Placental epithelial cell (primary cell): ENCODE results near the gene SMARCC2. TPM values are rescaled to one million over a fixed set of nuclear protein-coding genes. Genes with fewer than 3 reads are reported as not detected.

Experiments
- total RNA-seq: library from RNA; depleted of rRNA; stranded (reverse); fragments of >200 nt; gene quantifications from 2 replicates; pipeline ENCODE4 v1.2.3, GENCODE V29; 2012

Gene SMARCC2
- total RNA-seq = 43.6 and 75.4 TPM in 2 replicates

DNA sequence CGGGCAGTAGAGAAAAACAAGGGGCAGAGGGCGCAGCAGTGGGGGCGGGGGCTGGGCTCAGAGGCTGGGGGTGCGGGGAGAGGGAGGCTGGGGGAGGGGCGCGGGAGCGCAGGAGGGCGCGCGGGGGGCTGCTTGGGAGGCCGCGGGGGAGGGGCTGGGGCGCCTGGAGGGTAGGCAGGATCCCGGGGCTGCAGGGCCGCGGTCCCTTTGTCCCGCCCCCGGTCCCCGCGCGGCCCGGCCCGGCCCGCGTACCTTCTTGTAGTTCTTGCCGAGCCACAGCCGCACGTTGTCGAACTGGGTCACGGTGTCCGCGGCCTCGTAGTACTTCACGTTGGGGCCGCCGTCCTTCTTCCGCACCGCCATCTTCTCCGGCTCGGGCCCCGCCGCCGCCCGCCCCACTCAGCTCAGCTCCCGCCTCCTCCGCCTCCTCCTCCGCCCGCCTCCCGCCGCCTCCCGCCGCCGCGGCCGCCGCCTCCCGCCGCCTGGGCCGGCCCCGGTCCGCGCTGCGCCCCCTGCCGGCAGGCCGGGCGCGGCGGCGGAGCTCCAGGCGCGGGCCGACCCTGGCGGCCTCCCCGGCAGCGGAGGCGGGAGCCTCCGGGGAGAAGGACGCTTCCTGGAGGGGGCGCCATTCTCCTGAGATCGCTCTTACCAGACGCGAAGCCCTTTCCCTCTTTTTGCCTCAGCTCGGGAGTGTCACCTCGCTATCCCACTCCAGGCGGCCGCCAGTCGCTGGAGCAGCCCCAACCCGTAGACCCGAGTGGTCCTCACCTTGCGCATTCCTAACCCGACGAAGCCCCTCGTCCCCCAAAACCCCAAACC, at the start of gene SMARCC2:
TSS of gene SMARCC2 (minus strand) at position 385 of the 819 bp plus-strand sequence. CDS start at position 363, 22 bp downstream.

GRCh38 chr12:56229916-56230431, 40.7 kb upstream of the SMARCC2 start, which contains the start of gene SLC39A5:
Gene SLC39A5, plus strand, starts transcription at chr12:56230051. Its CDS starts 1,224 bp downstream, at chr12:56231275.

DNA sequence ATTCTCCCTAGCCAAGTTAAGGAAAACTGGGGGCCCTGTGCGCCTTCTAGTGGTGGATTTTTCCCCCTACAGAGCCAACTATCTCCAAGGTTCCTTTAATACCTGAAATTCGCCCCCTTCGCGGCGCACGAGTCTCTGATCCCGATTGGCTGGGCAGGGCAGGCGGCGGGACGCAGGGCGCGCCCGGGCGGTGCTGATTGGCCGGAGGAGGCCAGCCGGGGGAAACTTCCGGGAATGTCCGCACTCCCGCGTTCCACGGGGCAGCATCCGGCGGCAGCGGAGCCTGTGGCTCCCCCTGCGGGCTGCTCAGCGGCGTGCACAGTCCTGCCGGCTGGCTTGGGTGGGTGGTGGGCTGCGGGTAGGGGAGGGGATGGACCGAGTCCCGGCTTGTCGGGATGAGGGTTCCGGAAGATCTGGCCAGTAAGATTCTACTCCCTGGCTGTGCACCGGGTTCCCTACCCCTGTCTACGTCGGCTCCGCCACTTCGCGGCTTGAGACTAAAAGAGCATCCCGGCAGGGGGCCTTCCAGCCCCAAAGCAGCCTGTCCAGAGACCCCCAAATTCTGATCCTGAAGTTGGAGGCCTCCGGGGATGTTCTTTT, 34.9 kb upstream of the SMARCC2 start, which contains the start of gene NABP2:
TSS of gene NABP2 (plus strand) at position 241 of the 600 bp plus-strand sequence. CDS start 515 bp downstream, outside the sequence.

DNA sequence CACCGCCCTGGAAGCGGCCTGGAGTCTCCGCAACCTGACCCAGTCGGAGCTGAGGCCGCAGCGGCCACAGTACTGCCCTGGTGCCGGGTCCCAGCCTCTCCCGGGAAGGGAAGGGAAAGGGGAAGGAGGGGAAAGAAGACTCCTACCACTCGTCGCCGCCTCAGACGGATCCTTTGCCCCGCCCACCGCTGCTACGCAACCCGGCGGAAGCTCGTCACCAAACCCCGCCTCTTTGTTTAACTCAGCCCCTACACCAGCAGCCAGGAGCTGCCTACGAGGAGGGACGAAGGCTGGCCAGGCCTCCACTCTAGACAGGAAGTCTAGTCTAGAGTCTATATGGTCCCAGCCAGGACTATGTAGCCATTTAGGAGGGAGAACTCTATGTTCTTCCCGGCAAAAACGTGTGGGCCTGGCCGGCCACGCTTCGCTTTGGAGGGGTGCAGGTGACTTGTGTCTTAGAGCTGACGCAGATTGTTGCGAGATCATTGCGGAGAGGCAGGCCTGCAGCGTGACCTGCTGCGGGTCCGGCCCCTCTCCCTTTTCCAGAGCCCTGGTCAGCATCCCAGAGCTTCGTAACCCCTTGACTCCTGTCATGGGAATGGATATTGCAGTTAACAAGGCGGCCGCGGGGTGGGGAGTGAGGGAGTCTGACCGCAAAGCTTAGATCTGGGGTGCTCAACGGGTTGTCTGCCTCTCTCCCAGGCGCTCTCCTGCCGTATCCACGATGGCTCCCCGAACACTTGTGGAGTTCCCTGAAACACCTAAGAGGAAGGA, 32.7 kb upstream of the SMARCC2 start, which contains the start of gene RNF41:
TSS of gene RNF41 (minus strand) at position 166 of the 774 bp plus-strand sequence. CDS start 7,875 bp downstream, outside the sequence.

GRCh38 chr12:56158029-56158925, 31.0 kb downstream of the SMARCC2 start, which contains the start of gene MYL6:
Gene MYL6, plus strand, starts transcription at chr12:56158359. Its CDS starts 43 bp downstream, at chr12:56158402.

GRCh38 chr12:56152132-56152755, 37.0 kb downstream of the SMARCC2 start, which contains the start of gene MYL6B:
Gene MYL6B, plus strand, starts transcription at chr12:56152587. Its CDS starts 1,332 bp downstream, at chr12:56153919.

GRCh38 chr12:56127888-56128669, 61.2 kb downstream of the SMARCC2 start, which contains the start of gene ESYT1:
Gene ESYT1, plus strand, starts transcription at chr12:56128267. Its CDS starts 53 bp downstream, at chr12:56128320.

DNA sequence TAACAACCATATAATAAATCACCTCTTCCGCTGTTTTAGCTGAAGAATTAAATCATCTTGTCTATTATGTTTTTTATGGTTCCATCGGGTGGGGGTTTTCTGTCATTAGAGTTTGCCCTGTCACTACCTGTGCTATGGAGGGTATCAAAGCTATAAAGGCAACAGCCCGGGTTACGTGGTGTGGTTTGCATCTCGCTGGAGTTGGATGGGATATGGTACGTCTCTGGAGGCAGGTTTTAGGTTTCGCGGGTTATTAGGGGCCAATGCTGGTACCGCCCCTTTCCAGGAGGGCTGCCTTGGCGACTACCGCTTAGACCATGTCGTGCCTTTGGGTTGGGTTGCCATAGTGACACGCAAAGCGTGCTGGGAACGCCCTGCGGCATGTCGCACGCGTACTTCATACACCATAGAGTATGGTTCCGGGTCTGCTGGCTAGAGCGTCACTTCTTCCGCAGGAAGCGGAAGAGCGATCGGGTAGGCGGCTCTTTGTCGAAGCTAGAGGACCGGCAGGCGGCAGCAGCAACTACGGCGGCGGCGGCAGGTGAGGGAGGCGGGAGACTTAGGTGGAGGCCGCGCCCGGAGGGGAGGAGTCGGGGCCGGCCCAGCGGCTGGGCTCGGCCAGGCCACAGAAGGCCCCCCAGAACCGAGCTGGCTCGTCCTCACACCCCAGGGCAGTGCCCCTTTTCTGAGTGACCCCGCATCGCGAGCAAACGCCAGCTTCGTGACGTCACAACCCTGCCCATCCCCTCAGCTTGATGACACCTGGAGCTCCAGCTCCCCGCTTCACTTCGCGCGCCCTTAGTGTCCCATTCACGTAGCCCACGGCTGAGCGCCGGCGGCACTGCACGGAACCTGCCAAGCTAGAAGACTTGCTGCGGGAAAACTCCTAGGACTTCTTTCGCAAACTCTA, 71.2 kb downstream of the SMARCC2 start, which contains the start of gene ZC3H10:
TSS of gene ZC3H10 (plus strand) at position 489 of the 910 bp plus-strand sequence. CDS start 2,297 bp downstream, outside the sequence.

GRCh38 chr12:56116267-56117081, 72.8 kb downstream of the SMARCC2 start, which contains the start of gene RPL41:
Gene RPL41, plus strand, starts transcription at chr12:56116633.

Other genes starting within 250 kb of the SMARCC2 start
- 2.1 and 7.1 TPM in 2 replicates for gene PMEL, start 223.4 kb downstream of the SMARCC2 start, total RNA-seq
- 50.5 and 62.8 TPM in 2 replicates for gene CDK2, start 222.7 kb downstream of the SMARCC2 start, total RNA-seq
- gene RAB5B, start 215.4 kb downstream of the SMARCC2 start, total RNA-seq = 87.6 and 122 TPM in 2 replicates
- gene SUOX, start 192.2 kb downstream of the SMARCC2 start, total RNA-seq = 17.7 and 21.8 TPM in 2 replicates
- 0.79 and 2.1 TPM in 2 replicates for gene IKZF4, start 168.4 kb downstream of the SMARCC2 start, total RNA-seq
- 265 and 520 TPM in 2 replicates for gene RPS26, start 147.6 kb downstream of the SMARCC2 start, total RNA-seq
- 51.7 and 74.6 TPM in 2 replicates for gene ERBB3, start 109.3 kb downstream of the SMARCC2 start, total RNA-seq
- 96.2 and 117 TPM in 2 replicates for gene PA2G4, start 84.9 kb downstream of the SMARCC2 start, total RNA-seq
- 1,239 and 5,034 TPM in 2 replicates for gene RPL41, start 72.8 kb downstream of the SMARCC2 start, total RNA-seq
- gene ZC3H10, start 71.2 kb downstream of the SMARCC2 start, total RNA-seq = 5.9 and 6.0 TPM in 2 replicates
- gene ESYT1, start 61.2 kb downstream of the SMARCC2 start, total RNA-seq = 100 and 157 TPM in 2 replicates
- gene MYL6B, start 36.9 kb downstream of the SMARCC2 start, total RNA-seq = 53.4 and 63.1 TPM in 2 replicates
- 928 and 1,710 TPM in 2 replicates for gene MYL6, start 31.1 kb downstream of the SMARCC2 start, total RNA-seq
- 67.9 and 98.9 TPM in 2 replicates for gene RNF41, start 32.4 kb upstream of the SMARCC2 start, total RNA-seq
- 14.5 and 31.6 TPM in 2 replicates for gene NABP2, start 34.9 kb upstream of the SMARCC2 start, total RNA-seq
- gene SLC39A5, start 40.6 kb upstream of the SMARCC2 start, total RNA-seq = 0.39 TPM in 1 of 2 replicates, not detected in the other
- gene ANKRD52, start 68.9 kb upstream of the SMARCC2 start, total RNA-seq = 26.7 and 53.0 TPM in 2 replicates
- 19.1 and 20.4 TPM in 2 replicates for gene COQ10A, start 77.5 kb upstream of the SMARCC2 start, total RNA-seq
- 101 and 133 TPM in 2 replicates for gene CS, start 110.8 kb upstream of the SMARCC2 start, total RNA-seq
- 80.1 and 106 TPM in 2 replicates for gene CNPY2, start 126.5 kb upstream of the SMARCC2 start, total RNA-seq
- gene PAN2, start 144.5 kb upstream of the SMARCC2 start, total RNA-seq = 25.2 and 42.8 TPM in 2 replicates
- 0.22 TPM in 1 of 2 replicates, not detected in the other for gene IL23A, start 149.4 kb upstream of the SMARCC2 start, total RNA-seq
- gene STAT2, start 170.6 kb upstream of the SMARCC2 start, total RNA-seq = 155 and 167 TPM in 2 replicates
- gene APOF, start 173.4 kb upstream of the SMARCC2 start, total RNA-seq = not detected in 2 replicates